ENCODE data around the gene SMG6. TPM values are rescaled to one million over a fixed set of nuclear protein-coding genes. Genes with fewer than 3 reads are reported as not detected.

SMG6 gene
- total RNA-seq, 6 donors from 2014 or later: 29.9 to 126 (median 30.5) TPM

DNA sequence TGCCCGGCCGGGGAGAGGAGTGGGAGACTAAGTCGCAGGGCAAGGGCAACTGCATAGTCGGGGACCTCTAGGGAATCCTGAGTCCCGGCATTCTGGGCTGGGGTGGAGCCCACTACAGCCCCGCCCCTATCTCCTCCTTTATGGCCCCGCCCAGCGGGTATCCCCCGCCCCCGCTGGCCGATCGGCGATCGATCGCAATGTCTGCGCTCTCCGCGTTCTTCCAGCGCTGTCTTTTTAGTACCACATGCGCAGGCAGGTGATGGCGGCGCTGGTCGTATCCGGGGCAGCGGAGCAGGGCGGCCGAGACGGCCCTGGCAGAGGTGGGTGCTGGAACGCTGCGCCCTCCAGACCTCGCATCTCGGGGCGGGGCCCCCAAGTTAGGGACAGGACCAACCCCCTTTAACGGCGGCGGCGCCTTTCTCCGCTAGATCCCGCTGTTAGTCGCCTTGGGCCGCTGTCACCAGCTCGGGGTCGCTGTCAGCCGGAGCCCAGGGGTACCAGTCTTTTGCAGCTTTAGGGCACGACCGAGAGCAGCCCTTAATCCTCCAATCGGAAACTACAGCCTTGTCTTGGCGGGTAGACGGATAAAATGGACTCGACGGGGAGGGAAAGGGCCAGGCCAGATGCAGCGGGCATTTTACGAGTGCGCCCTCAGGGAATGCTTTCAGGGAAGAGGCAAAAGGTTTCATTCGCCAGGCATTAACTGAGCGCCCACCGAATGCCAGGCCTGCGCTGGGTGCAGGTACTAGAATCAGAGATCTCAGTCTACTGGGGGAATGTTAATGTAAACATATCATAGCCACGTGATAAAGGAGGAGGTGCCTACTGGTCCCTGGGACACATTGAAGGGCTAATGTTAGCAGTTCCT lies 273.4 kb downstream of the SMG6 start, which contains the start of gene DPH1:
Gene DPH1, plus strand, starts transcription at position 243 of the 868 bp plus-strand sequence. Its CDS starts 17 bp downstream, at position 260.
- H3K9me3 ChIP-seq: no peaks in the 10 kb centered on the region
- peak in 2 of 4 donors; percentile 55 to 57 for TF ChIP-seq POLR2A (IDR thresholded peaks at IDR 0.05)
- TF ChIP-seq, protein P1, sequence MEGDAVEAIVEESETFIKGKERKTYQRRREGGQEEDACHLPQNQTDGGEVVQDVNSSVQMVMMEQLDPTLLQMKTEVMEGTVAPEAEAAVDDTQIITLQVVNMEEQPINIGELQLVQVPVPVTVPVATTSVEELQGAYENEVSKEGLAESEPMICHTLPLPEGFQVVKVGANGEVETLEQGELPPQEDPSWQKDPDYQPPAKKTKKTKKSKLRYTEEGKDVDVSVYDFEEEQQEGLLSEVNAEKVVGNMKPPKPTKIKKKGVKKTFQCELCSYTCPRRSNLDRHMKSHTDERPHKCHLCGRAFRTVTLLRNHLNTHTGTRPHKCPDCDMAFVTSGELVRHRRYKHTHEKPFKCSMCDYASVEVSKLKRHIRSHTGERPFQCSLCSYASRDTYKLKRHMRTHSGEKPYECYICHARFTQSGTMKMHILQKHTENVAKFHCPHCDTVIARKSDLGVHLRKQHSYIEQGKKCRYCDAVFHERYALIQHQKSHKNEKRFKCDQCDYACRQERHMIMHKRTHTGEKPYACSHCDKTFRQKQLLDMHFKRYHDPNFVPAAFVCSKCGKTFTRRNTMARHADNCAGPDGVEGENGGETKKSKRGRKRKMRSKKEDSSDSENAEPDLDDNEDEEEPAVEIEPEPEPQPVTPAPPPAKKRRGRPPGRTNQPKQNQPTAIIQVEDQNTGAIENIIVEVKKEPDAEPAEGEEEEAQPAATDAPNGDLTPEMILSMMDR (IDR thresholded peaks at IDR 0.05): peak in 1 of 6 experiments; percentile 50
- peak in 1 of 2 donors; percentile 89 for TF ChIP-seq POLR2AphosphoS5 (IDR thresholded peaks at IDR 0.05)
- no peak for TF ChIP-seq EP300 (IDR thresholded peaks at IDR 0.05)
- H3K27me3 ChIP-seq: peaks cover 0 to 11% (median 4%) of the 10 kb centered on the region in 4 donors
- peak; percentile 94 for ATAC-seq (ENCODE audit: low FRiP score in 2 of 2)
- peak; percentile 89 to 95 for DNase-seq
- H3K4me1 ChIP-seq: peaks cover 27 to 37% (median 29%) of the 10 kb centered on the region in 4 donors
- peaks cover 0 to 7% (median 2%) of the 10 kb centered on the region in 4 donors for H3K36me3 ChIP-seq
- WGBS, 2 donors: 2 to 3% methylated on average over 9 to 38 of the region's 59 CpGs
- peak within 1 kb of the TSS; percentile 87 to 99 (median 93) for H3K4me3 ChIP-seq
- H3K27ac ChIP-seq: peak within 1 kb of the TSS in 3 of 4 donors; percentile 31 to 71 (median 70)

DNA sequence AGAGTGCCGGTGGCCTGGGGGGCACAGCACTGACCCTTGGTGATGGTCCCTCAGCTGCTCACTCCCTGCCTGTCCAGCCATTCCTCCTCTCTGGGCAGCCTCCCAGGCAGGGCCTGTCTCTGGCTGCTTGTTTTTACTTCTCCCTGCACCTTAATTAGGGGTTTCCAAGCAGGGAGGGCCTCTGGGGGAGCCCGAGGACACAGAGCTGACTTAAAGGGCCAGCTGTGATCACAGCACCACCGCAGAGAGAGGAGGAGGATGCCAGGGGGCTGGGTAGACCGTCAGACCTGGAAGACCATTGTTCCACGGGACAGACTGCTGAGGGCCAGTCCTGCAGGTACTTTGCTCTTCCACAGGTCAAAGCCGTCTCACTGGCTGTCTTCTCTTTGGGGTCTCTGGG lies 274.8 kb downstream of the SMG6 start:
- H3K4me1 ChIP-seq: peaks cover 41 to 51% (median 44%) of the 10 kb centered on the region in 4 donors
- ATAC-seq (ENCODE audit: low FRiP score in 2 of 2) (no peak), DNase-seq (no peak)
- peaks cover 0 to 3% (median 0%) of the 10 kb centered on the region in 4 donors for H3K36me3 ChIP-seq
- peaks cover 0 to 25% (median 15%) of the 10 kb centered on the region in 4 donors for H3K27me3 ChIP-seq
- H3K27ac ChIP-seq: no peak overlapping the region
- H3K4me3 ChIP-seq: no peak overlapping the region
- TF ChIP-seq POLR2AphosphoS5 (IDR thresholded peaks at IDR 0.05) (no peak), EP300 (IDR thresholded peaks at IDR 0.05) (no peak), POLR2A (IDR thresholded peaks at IDR 0.05) (no peak)
- TF ChIP-seq, protein P1 (IDR thresholded peaks at IDR 0.05): no peak
- WGBS, 2 donors: 61 to 100% methylated on average over 1 to 6 of the region's 6 CpGs
- no peaks in the 10 kb centered on the region for H3K9me3 ChIP-seq

DNA sequence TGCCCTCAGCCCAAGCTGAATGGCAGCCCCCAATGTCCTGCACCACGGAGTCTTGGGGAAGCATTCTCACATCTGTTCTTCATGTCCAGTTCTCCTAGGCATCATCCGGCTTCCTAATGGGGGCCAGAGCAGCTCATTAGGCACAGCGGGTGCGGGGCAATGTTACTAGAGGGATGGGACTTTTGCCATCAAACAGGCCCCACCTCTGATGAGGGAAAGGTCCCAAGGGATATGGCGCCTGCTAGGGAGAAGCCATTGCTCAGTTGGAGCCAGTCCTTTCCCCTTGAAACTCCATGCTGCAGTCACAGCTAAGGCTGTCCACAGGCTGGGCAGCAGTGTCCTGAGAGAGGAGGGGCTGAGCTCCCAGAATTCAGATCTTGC lies 275.4 kb downstream of the SMG6 start:
- Histone ChIP-seq H3K36me3 (no peaks in the 10 kb centered on the region), H3K9me3 (no peaks in the 10 kb centered on the region), H3K27ac (no peak overlapping the region), H3K4me1 (peaks cover 45 to 56% (median 47%) of the 10 kb centered on the region in 4 donors), H3K27me3 (peaks cover 0 to 26% (median 15%) of the 10 kb centered on the region in 4 donors), H3K4me3 (no peak overlapping the region)
- ATAC-seq (ENCODE audit: low FRiP score in 2 of 2) (no peak), DNase-seq (no peak)
- 84 to 100% methylated on average over 1 to 5 of the region's 5 CpGs for WGBS, 2 donors
- TF ChIP-seq POLR2A (IDR thresholded peaks at IDR 0.05): no peak
- no peak for TF ChIP-seq POLR2AphosphoS5 (IDR thresholded peaks at IDR 0.05)
- TF ChIP-seq, protein P1 (IDR thresholded peaks at IDR 0.05): no peak
- TF ChIP-seq EP300 (IDR thresholded peaks at IDR 0.05): no peak

DNA sequence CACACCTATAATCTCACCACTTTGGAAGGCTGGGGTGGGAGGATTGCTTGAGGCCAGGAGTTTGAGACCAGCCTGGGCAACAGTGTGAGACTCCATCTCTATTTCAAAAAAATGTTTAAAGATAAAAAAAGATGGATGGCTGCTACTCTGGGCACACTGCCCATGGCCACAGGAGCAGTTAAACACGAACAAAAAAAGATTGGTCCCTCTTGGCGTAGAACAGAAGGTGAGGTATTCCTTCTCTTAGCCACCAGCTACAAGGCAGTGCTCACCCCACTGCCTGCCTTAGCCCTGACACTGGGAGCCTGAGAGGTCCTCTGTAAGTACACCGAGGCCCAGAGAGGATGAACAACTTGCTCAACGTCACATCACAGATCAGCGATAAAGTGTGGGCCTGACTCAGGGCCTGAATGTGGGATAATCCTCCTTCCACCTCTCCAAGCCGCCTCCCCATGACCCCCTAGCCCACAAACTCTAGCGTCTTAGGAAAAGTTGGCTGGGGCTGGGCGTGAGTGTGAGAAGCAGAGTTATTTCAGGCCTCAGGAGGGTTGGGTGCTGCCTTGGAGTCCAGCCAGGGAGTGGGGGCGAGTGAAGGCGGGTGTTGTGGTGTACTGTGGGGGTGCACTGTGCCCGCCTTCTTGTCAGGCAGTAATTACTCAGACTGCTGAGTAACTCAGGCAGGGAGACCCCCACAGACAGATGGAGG lies 275.9 kb downstream of the SMG6 start:
- Histone ChIP-seq H3K36me3 (no peaks in the 10 kb centered on the region), H3K27ac (no peak overlapping the region), H3K9me3 (no peaks in the 10 kb centered on the region), H3K4me1 (peaks cover 47 to 61% (median 50%) of the 10 kb centered on the region in 4 donors), H3K27me3 (peaks cover 0 to 26% (median 15%) of the 10 kb centered on the region in 4 donors), H3K4me3 (no peak overlapping the region)
- DNase-seq: no peak
- TF ChIP-seq POLR2A (IDR thresholded peaks at IDR 0.05): no peak
- TF ChIP-seq, protein P1 (IDR thresholded peaks at IDR 0.05): no peak
- no peak for TF ChIP-seq EP300 (IDR thresholded peaks at IDR 0.05)
- no peak for TF ChIP-seq POLR2AphosphoS5 (IDR thresholded peaks at IDR 0.05)
- ATAC-seq (ENCODE audit: low FRiP score in 2 of 2): no peak
- WGBS, 2 donors: 63 to 70% methylated on average over 11 of the region's 11 CpGs

All from upper lobe of left lung (tissue), 6 donors.